ENCODE data around the gene CAMK1G. TPM values are rescaled to one million over a fixed set of nuclear protein-coding genes. Genes with fewer than 3 reads are reported as not detected.

The CAMK1G gene
- total and polyA plus RNA-seq, 2 donors (not counting 1 experiment from before 2014, with no cell fraction given): not detected

- no peaks in the 10 kb centered on the region for H3K9me3 Mint-ChIP-seq (ENCODE audit: insufficient read depth)
- DNase-seq (no peak), ATAC-seq (ENCODE audit: low read depth) (no peak)
- H2AFZ ChIP-seq (ENCODE audit: insufficient read depth, low read depth, low read length, poor library complexity, severe bottlenecking): no peak overlapping the region
- H3K27me3 ChIP-seq (replicated peaks in 1 of 4; ENCODE audit: control extremely low read depth in 1 of 4, control insufficient read depth in 3 of 4, insufficient read depth in 4 of 4, low read length in 3 of 4): peaks cover 0 to 9% (median 0%) of the 10 kb centered on the region in 4 experiments
- no peak overlapping the region for H3K27ac Mint-ChIP-seq
- no peaks in the 10 kb centered on the region for H3K4me1 Mint-ChIP-seq
- no peaks in the 10 kb centered on the region for H3K4me1 ChIP-seq (ENCODE audit: control insufficient read depth in 2 of 2, insufficient read depth in 2 of 2, low read length in 2 of 2)
- intact Hi-C loops (cut with micrococcal nuclease): no loop called here
- POLR2A ChIA-PET: no interaction called here
- TF ChIP-seq CTCF (IDR thresholded peaks at IDR 0.05) (no peak), EZH2 (IDR thresholded peaks at IDR 0.05; ENCODE audit: borderline replicate concordance, insufficient read depth, low read depth, low read length, poor library complexity, severe bottlenecking) (no peak)
- H3K4me3 Mint-ChIP-seq: no peak overlapping the region
- 89% methylated on average over 5 of the region's 5 CpGs for WGBS (ENCODE audit: insufficient coverage)
- no peak overlapping the region for H3K9ac ChIP-seq (ENCODE audit: low read length)
- H4K20me1 ChIP-seq (ENCODE audit: control insufficient read depth, insufficient read depth, low read length, poor library complexity, severe bottlenecking): no peaks in the 10 kb centered on the region
- H3K4me3 ChIP-seq (ENCODE audit: control extremely low read depth in 1 of 5, extremely low read depth in 1 of 5, insufficient read depth in 1 of 5, low read depth in 2 of 5, low read length in 4 of 5): no peak overlapping the region
- no peak overlapping the region for H3K4me2 ChIP-seq (replicated peaks; ENCODE audit: low read depth, low read length, poor library complexity, severe bottlenecking)
- no peaks in the 10 kb centered on the region for H3K79me2 ChIP-seq (ENCODE audit: control insufficient read depth, insufficient read depth, low read length)
- CTCF ChIA-PET: interaction anchor here (1.3 to 3.2 kb wide), 2 partner anchors 19 to 23 kb away, joined by 5 to 16 read pairs; no protein-coding TSS in a partner anchor
- peaks cover 0 to 3% (median 0%) of the 10 kb centered on the region in 3 donors for H3K9me3 ChIP-seq (ENCODE audit: control extremely low read depth in 1 of 3, control insufficient read depth in 2 of 3, insufficient read depth in 1 of 3, low read length in 2 of 3)
- no peak overlapping the region for H3K27ac ChIP-seq (ENCODE audit: low read length in 2 of 2)
- H3K27me3 Mint-ChIP-seq: peaks cover 22% of the 10 kb centered on the region
- no peaks in the 10 kb centered on the region for H3K36me3 ChIP-seq (replicated peaks in 1 of 2; ENCODE audit: control extremely low read depth in 1 of 2, control insufficient read depth in 1 of 2, extremely low read depth in 1 of 2, insufficient read depth in 2 of 2, low read length in 1 of 2)
Measured at GRCh38 chr1:209546390-209547085, 37.0 kb upstream of the CAMK1G start.

- H3K27me3 Mint-ChIP-seq: peaks cover 17% of the 10 kb centered on the region
- H3K27ac Mint-ChIP-seq: no peak overlapping the region
- H3K27ac ChIP-seq (ENCODE audit: low read length in 2 of 2): no peak overlapping the region
- TF ChIP-seq CTCF (IDR thresholded peaks at IDR 0.05) (no peak), EZH2 (IDR thresholded peaks at IDR 0.05; ENCODE audit: borderline replicate concordance, insufficient read depth, low read depth, low read length, poor library complexity, severe bottlenecking) (no peak)
- no peaks in the 10 kb centered on the region for H3K4me1 Mint-ChIP-seq
- H3K9me3 ChIP-seq (ENCODE audit: control extremely low read depth in 1 of 3, control insufficient read depth in 2 of 3, insufficient read depth in 1 of 3, low read length in 2 of 3): peaks cover 0 to 3% (median 0%) of the 10 kb centered on the region in 3 donors
- H3K4me3 Mint-ChIP-seq: no peak overlapping the region
- H3K79me2 ChIP-seq (ENCODE audit: control insufficient read depth, insufficient read depth, low read length): no peaks in the 10 kb centered on the region
- DNase-seq: no peak
- H3K9me3 Mint-ChIP-seq (ENCODE audit: insufficient read depth): no peaks in the 10 kb centered on the region
- ChIA-PET CTCF (interaction anchor here (1.3 to 3.2 kb wide), 2 partner anchors 18 to 22 kb away, joined by 5 to 16 read pairs; no protein-coding TSS in a partner anchor), POLR2A (no interaction called here)
- no peak overlapping the region for H3K9ac ChIP-seq (ENCODE audit: low read length)
- H4K20me1 ChIP-seq (ENCODE audit: control insufficient read depth, insufficient read depth, low read length, poor library complexity, severe bottlenecking): no peaks in the 10 kb centered on the region
- H2AFZ ChIP-seq (ENCODE audit: insufficient read depth, low read depth, low read length, poor library complexity, severe bottlenecking): no peak overlapping the region
- H3K4me1 ChIP-seq (ENCODE audit: control insufficient read depth in 2 of 2, insufficient read depth in 2 of 2, low read length in 2 of 2): no peaks in the 10 kb centered on the region
- no peak overlapping the region for H3K4me3 ChIP-seq (ENCODE audit: control extremely low read depth in 1 of 5, extremely low read depth in 1 of 5, insufficient read depth in 1 of 5, low read depth in 2 of 5, low read length in 4 of 5)
- intact Hi-C loops (cut with micrococcal nuclease): no loop called here
- no peaks in the 10 kb centered on the region for H3K36me3 ChIP-seq (replicated peaks in 1 of 2; ENCODE audit: control extremely low read depth in 1 of 2, control insufficient read depth in 1 of 2, extremely low read depth in 1 of 2, insufficient read depth in 2 of 2, low read length in 1 of 2)
- 80% methylated on average over 1 of the region's 3 CpGs for WGBS (ENCODE audit: insufficient coverage)
- no peak overlapping the region for H3K4me2 ChIP-seq (replicated peaks; ENCODE audit: low read depth, low read length, poor library complexity, severe bottlenecking)
- H3K27me3 ChIP-seq (replicated peaks in 1 of 4; ENCODE audit: control extremely low read depth in 1 of 4, control insufficient read depth in 3 of 4, insufficient read depth in 4 of 4, low read length in 3 of 4): peaks cover 0 to 9% (median 0%) of the 10 kb centered on the region in 4 experiments
- ATAC-seq (ENCODE audit: low read depth): no peak
Measured at GRCh38 chr1:209547626-209548025, 35.9 kb upstream of the CAMK1G start.
